Endothelial cell of umbilical vein (primary cell): ENCODE data around the gene ABCA3. TPM values are rescaled to one million over a fixed set of nuclear protein-coding genes. Genes with fewer than 3 reads are reported as not detected.
"Not testable (repeated sequence)": the region's sequence is repeated elsewhere in the genome, so short reads cannot be mapped to it uniquely, and the experiment has no call there.

ENCODE experiments used
- BruUV-seq: library from RNA; stranded (reverse); fragments of 400-500 nt; replicated peaks from 2 replicates; lab custom pipeline; 2021; lab: Mats Ljungman, UMichigan
- CTCF ChIA-PET: fragments of 300-600, 350-600 bp; sonication (Branson Sonifier 250); formaldehyde crosslinking; loops from one replicate; lab custom pipeline; 2021; ENCODE audit warnings: antibody characterized with exemption, inconsistent platforms; lab: Charles Lee
- POLR2A ChIA-PET: fragments of 300-600, 350-600 bp; sonication (Branson Sonifier 250); formaldehyde crosslinking; loops from one replicate; lab custom pipeline; 2021; ENCODE audit warnings: antibody characterized with exemption, inconsistent platforms; lab: Charles Lee
- DNase-seq: peaks from one replicate; pipeline ENCODE4 v3.0.0-alpha.2; 2011; ENCODE audit warnings: low read depth, low spot score
- FAIRE-seq: peaks from 2 replicates; lab custom pipeline; 2011; peaks lifted over from hg19 to GRCh38; lab: Jason Lieb, UNC
- H2AFZ ChIP-seq: 2 replicates; pipeline ENCODE4 v1.6.0; 2012; ENCODE audit warnings: low read depth, low read length, control low read depth, inconsistent platforms
- H3K27ac ChIP-seq: 2 replicates; pipeline ENCODE4 v1.5.1; 2011; ENCODE audit warnings: low read depth, mild to moderate bottlenecking, control low read depth, low read length, moderate library complexity; ENCODE audit not compliant: insufficient read depth
- H3K27me3 ChIP-seq, 2 experiments: 2 replicates each; pipeline versions ENCODE4 v1.6.0 to v1.6.1; 2011; ENCODE audit warnings: low read length in 2 of 2, mixed read lengths in 1 of 2; ENCODE audit not compliant: control insufficient read depth in 2 of 2, insufficient read depth in 2 of 2
- H3K36me3 ChIP-seq, 2 experiments: 2 replicates in 1 of 2; 3 replicates in 1 of 2; pipeline ENCODE4 v1.5.1; 2011; ENCODE audit warnings: low read length in 2 of 2, mild to moderate bottlenecking in 1 of 2, moderate library complexity in 1 of 2; ENCODE audit not compliant: control insufficient read depth in 2 of 2, insufficient read depth in 2 of 2; ENCODE audit errors: extremely low read depth in 1 of 2
- H3K4me1 ChIP-seq: 3 replicates; pipeline ENCODE4 v1.5.1; 2011; ENCODE audit warnings: mild to moderate bottlenecking, low read length; ENCODE audit not compliant: control insufficient read depth, insufficient read depth; ENCODE audit errors: extremely low read depth
- H3K4me2 ChIP-seq: 2 replicates; pipeline ENCODE4 v1.6.1; 2011; ENCODE audit warnings: low read length, control low read depth, mixed read lengths; ENCODE audit not compliant: insufficient read depth
- H3K4me3 ChIP-seq, 3 experiments: fragments of 200-600 bp in 1 of 3; sonication (generic), shearing (Covaris generic) in 1 of 3; replicated peaks in 1 of 3; 2 replicates each; pipeline ENCODE4 v1.5.1; 2011 to 2016; ENCODE audit warnings: control low read depth in 3 of 3, low read length in 3 of 3, mild to moderate bottlenecking in 2 of 3, inconsistent platforms in 1 of 3, low read depth in 1 of 3, moderate library complexity in 1 of 3; ENCODE audit not compliant: insufficient read depth in 1 of 3
- H3K79me2 ChIP-seq: 2 replicates; pipeline ENCODE4 v1.6.0; 2012; ENCODE audit warnings: low read length, inconsistent platforms; ENCODE audit not compliant: control insufficient read depth, insufficient read depth
- H3K9ac ChIP-seq: replicated peaks from 2 replicates; pipeline ENCODE3; 2011; ENCODE audit warnings: low read length, control low read depth; ENCODE audit not compliant: insufficient read depth; ENCODE audit errors: extremely low read depth
- H3K9me1 ChIP-seq: replicated peaks from 3 replicates; pipeline ENCODE4 v1.6.0; 2011; ENCODE audit warnings: mild to moderate bottlenecking, low read length; ENCODE audit not compliant: control insufficient read depth, insufficient read depth; ENCODE audit errors: extremely low read depth
- H3K9me3 ChIP-seq: replicated peaks from 2 replicates; pipeline ENCODE4 v1.5.1; 2012; ENCODE audit warnings: low read length, inconsistent platforms; ENCODE audit not compliant: control insufficient read depth, insufficient read depth
- H4K20me1 ChIP-seq: replicated peaks from 2 replicates; pipeline ENCODE3; 2011; ENCODE audit warnings: mild to moderate bottlenecking, low read length; ENCODE audit not compliant: control insufficient read depth, insufficient read depth; ENCODE audit errors: extremely low read depth
- FOS ChIP-seq: IDR thresholded peaks from 2 replicates; pipeline ENCODE4 v1.6.1; 2011; ENCODE audit warnings: mild to moderate bottlenecking, low read length, moderate library complexity, borderline replicate concordance; ENCODE audit not compliant: insufficient read depth
- GATA2 ChIP-seq: IDR thresholded peaks from 2 replicates; pipeline ENCODE4 v1.7.0; 2011; ENCODE audit warnings: low read depth, mild to moderate bottlenecking, moderate library complexity, mixed read lengths, low read length; ENCODE audit not compliant: insufficient read length, insufficient read depth
- JUN ChIP-seq: IDR thresholded peaks from 2 replicates; pipeline ENCODE4 v1.6.1; 2011; ENCODE audit warnings: borderline replicate concordance, low read depth; ENCODE audit not compliant: insufficient read length, insufficient read depth
- MAX ChIP-seq: IDR thresholded peaks from 2 replicates; pipeline ENCODE4 v1.6.1; 2011; ENCODE audit not compliant: insufficient read depth, insufficient read length
- MYC ChIP-seq: IDR thresholded peaks from one replicate; pipeline ENCODE4 v1.6.1; 2011; ENCODE audit warnings: mild to moderate bottlenecking, low read depth, low read length
- POLR2A ChIP-seq: IDR thresholded peaks from 2 replicates; pipeline ENCODE4 v1.6.1; 2012; ENCODE audit warnings: low read depth, mild to moderate bottlenecking, control low read depth, low read length
- dilution Hi-C: fragments of 300-500 bp; cut with MboI; formaldehyde crosslinking; loops from one replicate; pipeline ENCODE4 v1.15.0; 2019; ENCODE audit warnings: low sequenced_read_pairs; ENCODE audit not compliant: extremely low pct_ligation_motif_present
- intact Hi-C: fragments of 100-400 bp; cut with micrococcal nuclease; formaldehyde crosslinking; loops from one replicate; pipeline ENCODE4 v1.10.0; 2022
- polyA plus RNA-seq, 4 experiments: library from polyadenylated mRNA; depleted of rRNA in 3 of 4; stranded (reverse) in 3 of 4; unstranded in 1 of 4; fragments of >200 nt; gene quantifications; 2 replicates each; pipeline versions ENCODE4 v1.2.1 to v1.2.3, GENCODE V29; 2011 to 2012; ENCODE audit warnings: missing spikeins in 1 of 4
- total RNA-seq: library from RNA; stranded (reverse); gene quantifications from 2 replicates; pipeline ENCODE4 v1.2.3, GENCODE V29; 2021

The ABCA3 gene
- total and polyA plus RNA-seq, 2 donors (not counting 3 experiments of a cell fraction or from before 2014, with no cell fraction given): 13.5 to 36.0 TPM

- BruUV-seq: no TSS peak
- ChIA-PET CTCF (no interaction called here), POLR2A (no interaction called here)
- Histone ChIP-seq H2AFZ (no peak overlapping the region), H3K36me3 (peaks cover 46 to 47% of the 10 kb centered on the region in 2 experiments), H3K4me3 (no peak overlapping the region), H3K27me3 (no peaks in the 10 kb centered on the region), H3K9me1 (no peaks in the 10 kb centered on the region), H4K20me1 (peaks cover 10% of the 10 kb centered on the region), H3K27ac (no peak overlapping the region), H3K4me1 (no peaks in the 10 kb centered on the region), H3K79me2 (peaks cover 58% of the 10 kb centered on the region), H3K9me3 (no peaks in the 10 kb centered on the region), H3K9ac (no peak overlapping the region), H3K4me2 (no peak overlapping the region)
- FAIRE-seq (no peak), DNase-seq (no peak)
- dilution Hi-C loops (no loop called here), intact Hi-C loops (no loop called here)
- TF ChIP-seq GATA2 (no peak), POLR2A (no peak), MAX (no peak), FOS (no peak), JUN (no peak), MYC (no peak)
Measured at GRCh38 chr16:2260250-2260649, 80.3 kb downstream of the ABCA3 start.

DNA sequence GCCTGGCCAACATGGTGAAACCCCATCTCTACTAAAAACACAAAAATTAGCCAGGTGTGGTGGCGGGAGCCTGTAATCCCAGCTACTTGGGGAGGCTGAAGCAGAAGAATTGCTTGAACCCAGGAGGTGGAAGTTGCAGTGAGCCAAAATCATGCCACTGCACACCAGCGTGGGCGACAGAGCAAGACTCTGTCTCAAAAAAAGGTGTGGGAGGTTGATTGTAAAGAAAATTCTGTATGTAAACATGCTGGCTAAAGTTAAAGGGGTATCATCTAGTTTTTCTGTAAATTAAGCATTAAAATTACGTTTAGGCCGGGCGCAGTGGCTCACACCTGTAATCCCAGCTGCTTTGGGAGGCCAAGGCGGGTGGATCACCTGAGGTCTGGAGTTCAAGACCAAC lies 82.0 kb downstream of the ABCA3 start:
- H3K27ac ChIP-seq, H3K9me1 ChIP-seq, H3K4me2 ChIP-seq, CTCF ChIA-PET, DNase-seq, H3K9me3 ChIP-seq, H4K20me1 ChIP-seq, dilution Hi-C loops, H3K4me1 ChIP-seq, BruUV-seq, POLR2A ChIA-PET, intact Hi-C loops, H2AFZ ChIP-seq, H3K27me3 ChIP-seq, H3K9ac ChIP-seq, FAIRE-seq, H3K4me3 ChIP-seq: not testable (repeated sequence)
- Histone ChIP-seq H3K79me2 (peaks cover 43% of the 10 kb centered on the region), H3K36me3 (peaks cover 45 to 50% of the 10 kb centered on the region in 2 experiments)
